Stimulated activated CD8-positive, alpha-beta memory T cell treated with anti-CD3 and anti-CD28 coated beads, Interleukin-12 subunit alpha, Interleukin-12 subunit beta, amount 100 ng/mL, for 1 hour (primary cell): ENCODE results near the gene FGGY.
"Not testable (repeated sequence)": the region's sequence is repeated elsewhere in the genome, so short reads cannot be mapped to it uniquely, and the experiment has no call there.

Experiments used
- DNase-seq: peaks from one replicate; pipeline ENCODE4 v3.0.0-alpha.2; 2020; ENCODE audit warnings: low read depth

FGGY gene

GRCh38 chr1:59288046-59288445 lies 8.8 kb upstream of the FGGY start:
- no peak for DNase-seq

- no peak for DNase-seq
These were observed 7.3 kb upstream of the FGGY start for GRCh38 chr1:59289570-59289969.

GRCh38 chr1:59290193-59290949 lies 6.5 kb upstream of the FGGY start:
- DNase-seq, result no peak

- DNase-seq, result no peak
These were observed 5.3 kb upstream of the FGGY start for GRCh38 chr1:59291561-59291960.

GRCh38 chr1:59292562-59292961 lies 4.3 kb upstream of the FGGY start:
- DNase-seq, result peak; percentile 4

GRCh38 chr1:59293206-59293605 lies 3.7 kb upstream of the FGGY start:
- no peak for DNase-seq

- DNase-seq, result no peak
These were observed 3.0 kb upstream of the FGGY start for GRCh38 chr1:59293849-59294248.

- no peak for DNase-seq
These were observed 2.5 kb upstream of the FGGY start for GRCh38 chr1:59294423-59294822.

- DNase-seq, result no peak
These were observed 1.3 kb upstream of the FGGY start for GRCh38 chr1:59295618-59296017.

- no peak for DNase-seq
These were observed 1.2 kb downstream of the FGGY start for GRCh38 chr1:59298026-59298583.

GRCh38 chr1:59298710-59299346 lies 1.9 kb downstream of the FGGY start:
- no peak for DNase-seq

- DNase-seq, result not testable (repeated sequence)
These were observed 2.8 kb downstream of the FGGY start for GRCh38 chr1:59299670-59300069.

GRCh38 chr1:59302297-59302696 lies 5.4 kb downstream of the FGGY start:
- DNase-seq, result no peak

- no peak for DNase-seq
These were observed 6.0 kb downstream of the FGGY start for GRCh38 chr1:59302871-59303270.

- DNase-seq, result no peak
These were observed 8.3 kb downstream of the FGGY start for GRCh38 chr1:59305188-59305587.

- no peak for DNase-seq
These were observed 10.7 kb downstream of the FGGY start for GRCh38 chr1:59307591-59307990.

- DNase-seq, result no peak
These were observed 11.9 kb downstream of the FGGY start for GRCh38 chr1:59308839-59309238.

- no peak for DNase-seq
These were observed 12.5 kb downstream of the FGGY start for GRCh38 chr1:59309392-59309791.

GRCh38 chr1:59309795-59310548 lies 13.1 kb downstream of the FGGY start:
- no peak for DNase-seq

- no peak for DNase-seq
These were observed 13.8 kb downstream of the FGGY start for GRCh38 chr1:59310549-59311250.

GRCh38 chr1:59314776-59315528 lies 18.1 kb downstream of the FGGY start:
- DNase-seq, result no peak
